HL-60 (cell line): ENCODE results near the gene FAM162A.

Source experiments
- GABPA ChIP-seq: IDR thresholded peaks from 2 replicates; pipeline ENCODE4 v1.6.1; 2012; ENCODE audit warnings: low read depth
- POLR2AphosphoS5 ChIP-seq: IDR thresholded peaks from 2 replicates; pipeline ENCODE4 v1.6.1; 2012; ENCODE audit warnings: low read depth
- SPI1 ChIP-seq: IDR thresholded peaks from 2 replicates; pipeline ENCODE4 v1.6.1; 2012; ENCODE audit warnings: low read depth, mild to moderate bottlenecking, borderline replicate concordance
- TF ChIP-seq, protein P1 (sequence below): IDR thresholded peaks from 2 replicates; pipeline ENCODE4 v1.6.1; 2012; ENCODE audit warnings: low read depth; ENCODE audit not compliant: insufficient replicate concordance
- TF ChIP-seq, protein P2 (sequence below): IDR thresholded peaks from one replicate; pipeline ENCODE4 v1.5.1; 2011; ENCODE audit warnings: low read length, control low read depth, inconsistent platforms; ENCODE audit not compliant: insufficient read depth

- TF ChIP-seq GABPA (no peak), POLR2AphosphoS5 (no peak), SPI1 (no peak)
- TF ChIP-seq, protein P1, sequence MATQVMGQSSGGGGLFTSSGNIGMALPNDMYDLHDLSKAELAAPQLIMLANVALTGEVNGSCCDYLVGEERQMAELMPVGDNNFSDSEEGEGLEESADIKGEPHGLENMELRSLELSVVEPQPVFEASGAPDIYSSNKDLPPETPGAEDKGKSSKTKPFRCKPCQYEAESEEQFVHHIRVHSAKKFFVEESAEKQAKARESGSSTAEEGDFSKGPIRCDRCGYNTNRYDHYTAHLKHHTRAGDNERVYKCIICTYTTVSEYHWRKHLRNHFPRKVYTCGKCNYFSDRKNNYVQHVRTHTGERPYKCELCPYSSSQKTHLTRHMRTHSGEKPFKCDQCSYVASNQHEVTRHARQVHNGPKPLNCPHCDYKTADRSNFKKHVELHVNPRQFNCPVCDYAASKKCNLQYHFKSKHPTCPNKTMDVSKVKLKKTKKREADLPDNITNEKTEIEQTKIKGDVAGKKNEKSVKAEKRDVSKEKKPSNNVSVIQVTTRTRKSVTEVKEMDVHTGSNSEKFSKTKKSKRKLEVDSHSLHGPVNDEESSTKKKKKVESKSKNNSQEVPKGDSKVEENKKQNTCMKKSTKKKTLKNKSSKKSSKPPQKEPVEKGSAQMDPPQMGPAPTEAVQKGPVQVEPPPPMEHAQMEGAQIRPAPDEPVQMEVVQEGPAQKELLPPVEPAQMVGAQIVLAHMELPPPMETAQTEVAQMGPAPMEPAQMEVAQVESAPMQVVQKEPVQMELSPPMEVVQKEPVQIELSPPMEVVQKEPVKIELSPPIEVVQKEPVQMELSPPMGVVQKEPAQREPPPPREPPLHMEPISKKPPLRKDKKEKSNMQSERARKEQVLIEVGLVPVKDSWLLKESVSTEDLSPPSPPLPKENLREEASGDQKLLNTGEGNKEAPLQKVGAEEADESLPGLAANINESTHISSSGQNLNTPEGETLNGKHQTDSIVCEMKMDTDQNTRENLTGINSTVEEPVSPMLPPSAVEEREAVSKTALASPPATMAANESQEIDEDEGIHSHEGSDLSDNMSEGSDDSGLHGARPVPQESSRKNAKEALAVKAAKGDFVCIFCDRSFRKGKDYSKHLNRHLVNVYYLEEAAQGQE: no peak
- TF ChIP-seq, protein P2, sequence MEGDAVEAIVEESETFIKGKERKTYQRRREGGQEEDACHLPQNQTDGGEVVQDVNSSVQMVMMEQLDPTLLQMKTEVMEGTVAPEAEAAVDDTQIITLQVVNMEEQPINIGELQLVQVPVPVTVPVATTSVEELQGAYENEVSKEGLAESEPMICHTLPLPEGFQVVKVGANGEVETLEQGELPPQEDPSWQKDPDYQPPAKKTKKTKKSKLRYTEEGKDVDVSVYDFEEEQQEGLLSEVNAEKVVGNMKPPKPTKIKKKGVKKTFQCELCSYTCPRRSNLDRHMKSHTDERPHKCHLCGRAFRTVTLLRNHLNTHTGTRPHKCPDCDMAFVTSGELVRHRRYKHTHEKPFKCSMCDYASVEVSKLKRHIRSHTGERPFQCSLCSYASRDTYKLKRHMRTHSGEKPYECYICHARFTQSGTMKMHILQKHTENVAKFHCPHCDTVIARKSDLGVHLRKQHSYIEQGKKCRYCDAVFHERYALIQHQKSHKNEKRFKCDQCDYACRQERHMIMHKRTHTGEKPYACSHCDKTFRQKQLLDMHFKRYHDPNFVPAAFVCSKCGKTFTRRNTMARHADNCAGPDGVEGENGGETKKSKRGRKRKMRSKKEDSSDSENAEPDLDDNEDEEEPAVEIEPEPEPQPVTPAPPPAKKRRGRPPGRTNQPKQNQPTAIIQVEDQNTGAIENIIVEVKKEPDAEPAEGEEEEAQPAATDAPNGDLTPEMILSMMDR: no peak
Measured at GRCh38 chr3:122397201-122397600, 13.2 kb downstream of the FAM162A start.
